ENCODE data around the gene PTF1A.

GRCh38 chr10:23174977-23175512, 17.1 kb upstream of the PTF1A start:
- TF ChIP-seq, protein P1, sequence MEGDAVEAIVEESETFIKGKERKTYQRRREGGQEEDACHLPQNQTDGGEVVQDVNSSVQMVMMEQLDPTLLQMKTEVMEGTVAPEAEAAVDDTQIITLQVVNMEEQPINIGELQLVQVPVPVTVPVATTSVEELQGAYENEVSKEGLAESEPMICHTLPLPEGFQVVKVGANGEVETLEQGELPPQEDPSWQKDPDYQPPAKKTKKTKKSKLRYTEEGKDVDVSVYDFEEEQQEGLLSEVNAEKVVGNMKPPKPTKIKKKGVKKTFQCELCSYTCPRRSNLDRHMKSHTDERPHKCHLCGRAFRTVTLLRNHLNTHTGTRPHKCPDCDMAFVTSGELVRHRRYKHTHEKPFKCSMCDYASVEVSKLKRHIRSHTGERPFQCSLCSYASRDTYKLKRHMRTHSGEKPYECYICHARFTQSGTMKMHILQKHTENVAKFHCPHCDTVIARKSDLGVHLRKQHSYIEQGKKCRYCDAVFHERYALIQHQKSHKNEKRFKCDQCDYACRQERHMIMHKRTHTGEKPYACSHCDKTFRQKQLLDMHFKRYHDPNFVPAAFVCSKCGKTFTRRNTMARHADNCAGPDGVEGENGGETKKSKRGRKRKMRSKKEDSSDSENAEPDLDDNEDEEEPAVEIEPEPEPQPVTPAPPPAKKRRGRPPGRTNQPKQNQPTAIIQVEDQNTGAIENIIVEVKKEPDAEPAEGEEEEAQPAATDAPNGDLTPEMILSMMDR (IDR thresholded peaks at IDR 0.05), result no peak
- TF ChIP-seq EZH2phosphoT487 (IDR thresholded peaks at IDR 0.05), result peak; percentile 19
